Measurements from ENCODE around the gene IDI2.

The IDI2 gene

GRCh38 chr10:1007583-1007982 lies 18.1 kb downstream of the IDI2 start:
- DNase-seq (ENCODE audit: low spot score) = no peak

GRCh38 chr10:1006573-1006972 lies 19.1 kb downstream of the IDI2 start:
- no peak for DNase-seq (ENCODE audit: low spot score)

- no peak for DNase-seq (ENCODE audit: low spot score)
Measured at GRCh38 chr10:1003884-1004670, 21.6 kb downstream of the IDI2 start.

GRCh38 chr10:1002425-1003006 lies 23.1 kb downstream of the IDI2 start:
- DNase-seq (ENCODE audit: low spot score) = no peak

- DNase-seq (ENCODE audit: low spot score) = no peak
Measured at GRCh38 chr10:997266-998022, 28.2 kb downstream of the IDI2 start.

GRCh38 chr10:996031-996430 lies 29.6 kb downstream of the IDI2 start:
- no peak for DNase-seq (ENCODE audit: low spot score)

- no peak for DNase-seq (ENCODE audit: low spot score)
Measured at GRCh38 chr10:995559-995926, 30.1 kb downstream of the IDI2 start.

- no peak for DNase-seq (ENCODE audit: low spot score)
Measured at GRCh38 chr10:994836-995558, 30.7 kb downstream of the IDI2 start.

- no peak for DNase-seq (ENCODE audit: low spot score)
Measured at GRCh38 chr10:992871-993270, 32.8 kb downstream of the IDI2 start.

- DNase-seq (ENCODE audit: low spot score) = no peak
Measured at GRCh38 chr10:992467-992866, 33.2 kb downstream of the IDI2 start.

- no peak for DNase-seq (ENCODE audit: low spot score)
Measured at GRCh38 chr10:990808-991207, 34.9 kb downstream of the IDI2 start.

- peak; percentile 22 for DNase-seq (ENCODE audit: low spot score)
Measured at GRCh38 chr10:988667-989545, 36.8 kb downstream of the IDI2 start.

GRCh38 chr10:987870-988666 lies 37.6 kb downstream of the IDI2 start, which contains the start of gene GTPBP4:
TSS of gene GTPBP4 (plus strand) at chr10:988434. CDS start at chr10:988480, 46 bp downstream.
- peak; percentile 97 for DNase-seq (ENCODE audit: low spot score)

GRCh38 chr10:987620-987869 lies 38.1 kb downstream of the IDI2 start:
- DNase-seq (ENCODE audit: low spot score) = no peak

GRCh38 chr10:986881-987619 lies 38.6 kb downstream of the IDI2 start:
- no peak for DNase-seq (ENCODE audit: low spot score)

- no peak for DNase-seq (ENCODE audit: low spot score)
Measured at GRCh38 chr10:986137-986825, 39.4 kb downstream of the IDI2 start.

GRCh38 chr10:985361-985760 lies 40.3 kb downstream of the IDI2 start:
- no peak for DNase-seq (ENCODE audit: low spot score)

- DNase-seq (ENCODE audit: low spot score) = no peak
Measured at GRCh38 chr10:983971-984655, 41.5 kb downstream of the IDI2 start.

- DNase-seq (ENCODE audit: low spot score) = no peak
Measured at GRCh38 chr10:983401-983800, 42.3 kb downstream of the IDI2 start.

Measured in hematopoietic multipotent progenitor cell treated with erythropoietin and hydrocortisone succinate and interleukin-3 and kit ligand, for 17 days (in vitro differentiated cells).